ENCODE results near the gene PTF1A.
"Not testable (repeated sequence)": the region's sequence is repeated elsewhere in the genome, so short reads cannot be mapped to it uniquely, and the experiment has no call there.

Gene PTF1A

DNA sequence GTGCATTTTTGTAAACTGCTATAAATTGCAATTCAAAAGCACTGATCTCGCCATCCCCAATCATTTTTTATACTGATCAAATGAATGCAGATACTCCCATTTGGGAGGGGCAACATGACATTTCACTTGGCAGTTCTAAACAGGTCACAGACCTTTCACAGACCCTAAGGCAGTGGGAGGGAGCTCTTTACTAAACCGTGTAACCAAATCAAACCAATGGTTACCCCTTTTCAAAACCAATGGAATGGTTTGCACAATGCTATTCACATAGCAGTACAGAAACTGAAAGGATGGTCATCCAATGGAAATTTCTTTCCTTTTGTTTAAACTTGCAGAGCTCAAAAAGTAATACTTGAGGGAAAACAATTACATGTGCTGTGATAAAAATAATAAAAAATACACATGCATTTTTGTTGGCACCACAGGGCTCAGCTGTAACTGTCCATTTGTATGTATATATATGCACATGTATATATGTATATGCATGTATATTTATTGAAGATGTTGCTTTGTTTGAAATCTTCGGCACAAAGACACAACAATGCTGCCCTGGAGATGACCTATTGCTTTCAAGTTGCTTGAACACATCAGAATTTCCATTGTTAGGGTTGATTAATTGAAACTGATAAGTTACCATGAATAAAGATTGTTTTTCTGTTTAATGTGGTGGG is 14.0 kb downstream of the PTF1A start:
- no peak for DNase-seq

DNA sequence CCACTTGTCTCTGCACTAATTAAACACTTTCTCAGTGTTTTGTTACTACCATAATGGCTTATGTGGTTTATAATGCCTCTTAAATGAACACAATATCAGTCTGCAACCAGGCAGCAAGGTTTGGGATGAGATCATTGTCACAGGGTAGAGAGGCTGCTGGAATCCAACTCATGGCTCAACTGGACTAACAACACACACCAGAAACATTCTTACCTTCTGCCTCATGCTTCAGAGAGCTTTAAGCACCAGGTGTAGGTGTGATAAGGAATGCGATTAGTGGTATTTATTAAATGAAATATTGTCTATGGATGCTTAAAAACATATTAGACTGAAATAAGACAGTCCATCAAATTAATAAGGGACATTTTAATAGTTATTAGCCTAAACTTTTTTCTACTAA is 25.4 kb downstream of the PTF1A start:
- no peak for DNase-seq

DNA sequence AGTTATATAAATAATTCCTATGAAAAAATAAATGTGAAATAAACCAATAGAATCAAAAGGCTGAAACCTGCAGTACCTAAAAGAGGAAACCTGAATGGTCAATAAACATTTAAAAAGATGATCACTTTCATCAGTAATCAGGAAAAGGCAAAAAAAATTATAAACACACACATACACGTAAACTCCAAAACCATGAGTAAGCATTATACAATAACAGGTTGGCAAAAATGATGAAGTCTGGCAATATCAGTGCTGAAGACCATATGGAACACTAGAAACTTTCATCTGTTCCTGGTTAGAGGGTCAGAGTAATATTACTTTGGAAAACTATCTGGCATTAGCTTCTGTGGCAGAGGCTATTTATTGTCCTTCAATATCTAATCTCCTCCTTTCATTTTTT is 38.5 kb downstream of the PTF1A start:
- DNase-seq = no peak

DNA sequence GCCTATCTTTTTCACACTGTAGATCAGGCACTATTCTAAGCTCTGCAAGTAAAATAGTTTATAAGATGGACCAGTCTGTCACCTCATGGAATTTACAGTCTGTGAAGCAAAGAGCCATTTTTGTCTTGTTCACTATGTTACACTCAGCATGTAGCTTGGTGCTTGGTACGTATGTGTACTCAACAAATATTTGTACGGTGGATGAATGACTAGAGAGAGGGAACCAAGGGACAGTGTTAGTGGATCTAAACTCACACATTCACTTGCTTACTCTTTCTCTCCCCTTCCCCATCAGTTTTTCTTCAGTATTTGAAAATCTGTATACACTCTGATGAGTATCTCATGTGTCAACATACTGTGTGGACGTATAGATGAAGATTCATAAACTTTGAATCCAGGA is 45.9 kb downstream of the PTF1A start:
- no peak for DNase-seq

DNA sequence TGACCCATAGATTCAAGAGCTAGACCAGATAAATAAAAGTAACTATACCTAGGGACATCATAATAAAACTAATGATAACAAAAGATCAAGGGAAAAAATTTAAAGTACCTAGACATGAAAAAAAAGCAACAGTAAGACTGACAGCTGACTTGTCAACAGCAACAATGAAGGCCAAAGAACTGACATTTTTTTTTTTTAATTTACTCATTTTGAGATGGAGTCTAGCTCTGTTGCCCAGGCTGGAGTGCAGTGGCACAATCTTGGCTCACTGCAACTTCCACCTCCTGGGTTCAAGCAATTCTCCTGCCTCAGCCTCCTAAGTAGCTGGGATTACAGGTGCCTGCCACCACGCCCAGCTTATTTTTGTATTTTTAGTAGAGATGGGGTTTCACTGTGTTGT is 49.7 kb downstream of the PTF1A start:
- DNase-seq = not testable (repeated sequence)

All from stimulated activated CD4-positive, alpha-beta T cell treated with anti-CD3 and anti-CD28 coated beads, Interleukin-2, amount 100 ng/mL, for 48 hours (primary cell).